GM12878 (cell line): ENCODE data around the gene OGFRL1. TPM values are rescaled to one million over a fixed set of nuclear protein-coding genes. Genes with fewer than 3 reads are reported as not detected.

Experiments used
- ATAC-seq: fragments of 200-7000 bp; cut with Tn5 transposase; 3 replicates; pipeline ENCODE4 v1.9.1; 2020; ENCODE audit warnings: mild to moderate bottlenecking, moderate library complexity
- BruUV-seq: library from RNA; stranded (reverse); fragments of 400-500 nt; replicated peaks from 2 replicates; lab custom pipeline; 2021; lab: Mats Ljungman, UMichigan
- CTCF ChIA-PET: fragments of 300-600 bp; sonication (Branson Sonifier 250); formaldehyde crosslinking; extraction: SDS; loops from one replicate; lab custom pipeline; 2021; ENCODE audit warnings: inconsistent platforms; lab: Yijun Ruan, JAX
- POLR2A ChIA-PET: fragments of 350-600 bp; formaldehyde crosslinking; extraction: SDS; loops from one replicate; lab custom pipeline; 2021; ENCODE audit warnings: inconsistent platforms; lab: Charles Lee
- RAD21 ChIA-PET: fragments of 300-600 bp; sonication (Branson Sonifier 250); formaldehyde crosslinking; loops from one replicate; lab custom pipeline; 2023; ENCODE audit warnings: antibody characterized with exemption; ENCODE audit not compliant: unreplicated experiment; lab: Charles Lee
- SMC1A ChIA-PET: fragments of 300-600 bp; sonication (Branson Sonifier 250); formaldehyde crosslinking; loops from one replicate; lab custom pipeline; 2023; ENCODE audit not compliant: unreplicated experiment, uncharacterized antibody; lab: Charles Lee
- DNase-seq: peaks from one replicate; pipeline ENCODE4 v3.0.0-alpha.2; 2011; ENCODE audit warnings: low read depth, low spot score
- FAIRE-seq: peaks from 3 replicates; lab custom pipeline; 2011; peaks lifted over from hg19 to GRCh38; lab: Jason Lieb, UNC
- H2AFZ ChIP-seq: 2 replicates; pipeline ENCODE4 v1.6.0; 2011; ENCODE audit warnings: low read depth, low read length, control low read depth; ENCODE audit not compliant: control insufficient read depth
- H3K27ac ChIP-seq: 2 replicates; pipeline ENCODE4 v1.5.1; 2011; ENCODE audit warnings: control low read depth; ENCODE audit not compliant: control insufficient read depth, insufficient read depth
- H3K27me3 ChIP-seq, 2 experiments: replicated peaks in 1 of 2; 2 replicates each; pipeline versions ENCODE4 v1.6.0 to v1.6.1; 2011; ENCODE audit warnings: low read length in 1 of 2; ENCODE audit not compliant: control insufficient read depth in 2 of 2, insufficient read depth in 2 of 2
- H3K36me3 ChIP-seq, 2 experiments: 2 replicates each; pipeline ENCODE4 v1.5.1; 2011; ENCODE audit warnings: low read length in 1 of 2; ENCODE audit not compliant: control insufficient read depth in 2 of 2, insufficient read depth in 2 of 2
- H3K4me1 ChIP-seq: 2 replicates; pipeline ENCODE4 v1.6.1; 2011; ENCODE audit warnings: mild to moderate bottlenecking, low read length, moderate library complexity, mixed read lengths; ENCODE audit not compliant: control insufficient read depth, insufficient read depth
- H3K4me2 ChIP-seq: 2 replicates; pipeline ENCODE4 v1.6.0; 2011; ENCODE audit warnings: control low read depth; ENCODE audit not compliant: control insufficient read depth, insufficient read depth
- H3K4me3 ChIP-seq: fragments of 200-600 bp; sonication (generic); 2 replicates; pipeline ENCODE4 v1.5.1; 2016
- H3K79me2 ChIP-seq: 2 replicates; pipeline ENCODE4 v1.6.0; 2011; ENCODE audit warnings: low read length; ENCODE audit not compliant: control insufficient read depth, insufficient read depth
- H3K9ac ChIP-seq: 2 replicates; pipeline ENCODE4 v1.8.0; 2011; ENCODE audit warnings: low read length, control low read depth, mixed read lengths; ENCODE audit not compliant: control insufficient read depth, insufficient read depth
- H3K9me3 ChIP-seq: replicated peaks from 3 replicates; pipeline ENCODE4 v1.5.1; 2011; ENCODE audit warnings: mild to moderate bottlenecking, low read length; ENCODE audit not compliant: control insufficient read depth, insufficient read depth
- H4K20me1 ChIP-seq: 2 replicates; pipeline ENCODE4 v1.6.0; 2011; ENCODE audit not compliant: control insufficient read depth, insufficient read depth
- BHLHE40 ChIP-seq, 2 experiments: fragments of 450-650 bp in 1 of 2; IDR thresholded peaks; 2 replicates each; pipeline ENCODE4 v1.6.1; 2011 to 2017; ENCODE audit warnings: low read depth in 2 of 2, borderline replicate concordance in 1 of 2, improper control_type of control experiment in 1 of 2, low read length in 1 of 2, mild to moderate bottlenecking in 1 of 2
- CEBPB ChIP-seq, 2 experiments: fragments of 150-350 bp in 1 of 2; IDR thresholded peaks; 2 replicates each; pipeline ENCODE4 v1.6.1; 2012 to 2014; ENCODE audit warnings: low read depth in 2 of 2, low read length in 2 of 2, borderline replicate concordance in 1 of 2, inconsistent platforms in 1 of 2
- EZH2 ChIP-seq: IDR thresholded peaks from 2 replicates; pipeline ENCODE4 v1.6.1; 2012; ENCODE audit warnings: low read depth, mild to moderate bottlenecking, control low read depth, inconsistent platforms, low read length, borderline replicate concordance; ENCODE audit not compliant: control insufficient read depth
- NFYA ChIP-seq: IDR thresholded peaks from 2 replicates; pipeline ENCODE4 v1.6.1; 2011; ENCODE audit warnings: low read depth, mild to moderate bottlenecking, low read length, improper control_type of control experiment, borderline replicate concordance
- POLR2AphosphoS5 ChIP-seq: IDR thresholded peaks from 2 replicates; pipeline ENCODE4 v1.6.1; 2011; ENCODE audit warnings: mild to moderate bottlenecking, low read length, inconsistent platforms
- STAT3 ChIP-seq: IDR thresholded peaks from 2 replicates; pipeline ENCODE4 v1.6.1; 2011; ENCODE audit warnings: low read depth, low read length, improper control_type of control experiment
- WGBS: methylation state at CpG from one replicate; pipeline ENCODE4 v1.1.6; 2016; ENCODE audit warnings: low lambda C conversion rate; ENCODE audit not compliant: insufficient replicate concordance, insufficient coverage; ENCODE audit errors: missing lambda C conversion rate; 5-methylcytosine and 5-hydroxymethylcytosine counted together
- in situ Hi-C: fragments of 300-500 bp; cut with MboI; formaldehyde crosslinking; loops from 9 replicates; pipeline ENCODE4 v1.14.3; 2018; ENCODE audit warnings: mixed read lengths
- intact Hi-C: fragments of 100-400 bp; cut with micrococcal nuclease; formaldehyde crosslinking; loops from one replicate; pipeline ENCODE4 v1.14.2; 2022; ENCODE audit not compliant: unreplicated experiment
- polyA plus RNA-seq, 11 experiments: library from polyadenylated mRNA; depleted of rRNA in 4 of 11; unstranded in 6 of 11; stranded (reverse) in 5 of 11; fragments of >200 nt; fragmentation: Nextera tagmentation in 4 of 11; fragmentation: Illumina TruSeq in 1 of 11; extraction: Ambion mirVana in 4 of 11; extraction: Trizol in 1 of 11; gene quantifications; 1 replicate in 1 of 11; 2 replicates in 10 of 11; pipeline versions ENCODE4 v1.2.1 to v1.2.3, GENCODE V29; 2011 to 2016; ENCODE audit warnings: inconsistent platforms in 2 of 11, missing spikeins in 2 of 11, low read depth in 1 of 11
- total RNA-seq, 4 experiments: library from RNA; depleted of rRNA in 3 of 4; stranded (reverse); fragments of >200 nt in 3 of 4; fragmentation: Illumina TruSeq in 1 of 4; extraction: Trizol in 1 of 4; gene quantifications; 2 replicates each; pipeline versions ENCODE4 v1.2.1 to v1.2.3, GENCODE V29; 2013 to 2021
- TF ChIP-seq, protein P1 (sequence below): IDR thresholded peaks from 2 replicates; pipeline ENCODE4 v1.6.1; 2011; ENCODE audit warnings: low read depth, low read length, improper control_type of control experiment, borderline replicate concordance
- TF ChIP-seq, protein P2 (sequence below): IDR thresholded peaks from 2 replicates; pipeline ENCODE4 v1.6.1; 2012; ENCODE audit warnings: low read depth, low read length, improper control_type of control experiment
- TF ChIP-seq, protein P3 (sequence below): fragments of 450-650 bp; IDR thresholded peaks from 2 replicates; pipeline ENCODE4 v1.6.1; 2018; ENCODE audit warnings: borderline replicate concordance, mild to moderate bottlenecking; ENCODE audit not compliant: partially characterized antibody
- TF ChIP-seq, protein P4 (sequence below): IDR thresholded peaks from 2 replicates; pipeline ENCODE4 v1.6.1; 2012; ENCODE audit warnings: low read depth, low read length, improper control_type of control experiment
- TF ChIP-seq, protein P5 (sequence below): fragments of 450-650 bp; IDR thresholded peaks from 2 replicates; pipeline ENCODE4 v1.6.1; 2017; ENCODE audit warnings: mild to moderate bottlenecking

The OGFRL1 gene
- total and polyA plus RNA-seq, 10 of the 15 experiments (the other 5 are each of a cell fraction or from before 2014, with no cell fraction given): 0.24 to 5.8 (median 2.3) TPM

DNA sequence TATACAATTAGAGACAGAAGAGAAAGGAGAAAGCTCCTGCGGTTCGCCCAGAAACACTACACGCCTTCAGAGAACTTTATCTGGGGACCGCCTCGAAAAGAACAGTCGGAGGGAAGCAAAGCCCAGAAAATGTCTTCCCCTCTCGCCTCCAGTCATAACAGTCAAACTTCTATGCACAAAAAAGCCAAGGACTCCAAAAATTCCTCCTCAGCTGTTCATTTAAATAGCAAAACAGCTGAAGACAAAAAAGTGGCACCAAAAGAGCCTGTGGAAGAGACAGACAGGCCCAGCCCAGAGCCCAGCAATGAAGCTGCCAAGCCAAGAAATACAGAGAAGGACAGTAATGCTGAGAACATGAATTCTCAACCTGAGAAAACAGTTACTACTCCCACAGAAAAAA, 12.9 kb downstream of the OGFRL1 start (continued):
- TF ChIP-seq, protein P1, sequence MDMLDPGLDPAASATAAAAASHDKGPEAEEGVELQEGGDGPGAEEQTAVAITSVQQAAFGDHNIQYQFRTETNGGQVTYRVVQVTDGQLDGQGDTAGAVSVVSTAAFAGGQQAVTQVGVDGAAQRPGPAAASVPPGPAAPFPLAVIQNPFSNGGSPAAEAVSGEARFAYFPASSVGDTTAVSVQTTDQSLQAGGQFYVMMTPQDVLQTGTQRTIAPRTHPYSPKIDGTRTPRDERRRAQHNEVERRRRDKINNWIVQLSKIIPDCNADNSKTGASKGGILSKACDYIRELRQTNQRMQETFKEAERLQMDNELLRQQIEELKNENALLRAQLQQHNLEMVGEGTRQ: no peak
- no peak for TF ChIP-seq POLR2AphosphoS5
- TF ChIP-seq, protein P2, sequence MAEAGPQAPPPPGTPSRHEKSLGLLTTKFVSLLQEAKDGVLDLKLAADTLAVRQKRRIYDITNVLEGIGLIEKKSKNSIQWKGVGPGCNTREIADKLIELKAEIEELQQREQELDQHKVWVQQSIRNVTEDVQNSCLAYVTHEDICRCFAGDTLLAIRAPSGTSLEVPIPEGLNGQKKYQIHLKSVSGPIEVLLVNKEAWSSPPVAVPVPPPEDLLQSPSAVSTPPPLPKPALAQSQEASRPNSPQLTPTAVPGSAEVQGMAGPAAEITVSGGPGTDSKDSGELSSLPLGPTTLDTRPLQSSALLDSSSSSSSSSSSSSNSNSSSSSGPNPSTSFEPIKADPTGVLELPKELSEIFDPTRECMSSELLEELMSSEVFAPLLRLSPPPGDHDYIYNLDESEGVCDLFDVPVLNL: no peak
- TF ChIP-seq EZH2: no peak
- no peak for TF ChIP-seq NFYA
- TF ChIP-seq, protein P3, sequence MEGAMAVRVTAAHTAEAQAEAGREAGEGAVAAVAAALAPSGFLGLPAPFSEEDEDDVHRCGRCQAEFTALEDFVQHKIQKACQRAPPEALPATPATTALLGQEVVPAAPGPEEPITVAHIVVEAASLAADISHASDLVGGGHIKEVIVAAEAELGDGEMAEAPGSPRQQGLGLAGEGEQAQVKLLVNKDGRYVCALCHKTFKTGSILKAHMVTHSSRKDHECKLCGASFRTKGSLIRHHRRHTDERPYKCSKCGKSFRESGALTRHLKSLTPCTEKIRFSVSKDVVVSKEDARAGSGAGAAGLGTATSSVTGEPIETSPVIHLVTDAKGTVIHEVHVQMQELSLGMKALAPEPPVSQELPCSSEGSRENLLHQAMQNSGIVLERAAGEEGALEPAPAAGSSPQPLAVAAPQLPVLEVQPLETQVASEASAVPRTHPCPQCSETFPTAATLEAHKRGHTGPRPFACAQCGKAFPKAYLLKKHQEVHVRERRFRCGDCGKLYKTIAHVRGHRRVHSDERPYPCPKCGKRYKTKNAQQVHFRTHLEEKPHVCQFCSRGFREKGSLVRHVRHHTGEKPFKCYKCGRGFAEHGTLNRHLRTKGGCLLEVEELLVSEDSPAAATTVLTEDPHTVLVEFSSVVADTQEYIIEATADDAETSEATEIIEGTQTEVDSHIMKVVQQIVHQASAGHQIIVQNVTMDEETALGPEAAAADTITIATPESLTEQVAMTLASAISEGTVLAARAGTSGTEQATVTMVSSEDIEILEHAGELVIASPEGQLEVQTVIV: no peak
- TF ChIP-seq, protein P4, sequence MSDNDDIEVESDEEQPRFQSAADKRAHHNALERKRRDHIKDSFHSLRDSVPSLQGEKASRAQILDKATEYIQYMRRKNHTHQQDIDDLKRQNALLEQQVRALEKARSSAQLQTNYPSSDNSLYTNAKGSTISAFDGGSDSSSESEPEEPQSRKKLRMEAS: no peak

DNA sequence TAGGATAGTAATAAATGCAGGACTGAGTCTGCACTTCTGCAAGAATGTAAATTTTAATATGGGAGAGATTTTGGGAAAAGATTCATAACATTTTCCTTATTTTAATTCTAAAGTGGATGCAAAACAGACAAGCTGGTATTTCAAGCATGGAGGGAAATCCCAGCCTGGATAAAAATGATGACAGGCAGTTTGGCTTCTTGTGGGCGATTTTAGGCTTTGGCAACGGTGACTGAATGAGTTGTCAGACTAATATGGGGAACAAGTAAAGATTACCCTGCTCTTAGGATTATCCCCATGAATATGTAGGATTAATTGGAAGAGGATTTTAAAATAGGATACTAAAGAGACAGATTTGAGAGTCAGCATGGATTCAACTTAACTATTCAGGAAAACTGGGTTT, 21.0 kb downstream of the OGFRL1 start:
- TF ChIP-seq, protein P5, sequence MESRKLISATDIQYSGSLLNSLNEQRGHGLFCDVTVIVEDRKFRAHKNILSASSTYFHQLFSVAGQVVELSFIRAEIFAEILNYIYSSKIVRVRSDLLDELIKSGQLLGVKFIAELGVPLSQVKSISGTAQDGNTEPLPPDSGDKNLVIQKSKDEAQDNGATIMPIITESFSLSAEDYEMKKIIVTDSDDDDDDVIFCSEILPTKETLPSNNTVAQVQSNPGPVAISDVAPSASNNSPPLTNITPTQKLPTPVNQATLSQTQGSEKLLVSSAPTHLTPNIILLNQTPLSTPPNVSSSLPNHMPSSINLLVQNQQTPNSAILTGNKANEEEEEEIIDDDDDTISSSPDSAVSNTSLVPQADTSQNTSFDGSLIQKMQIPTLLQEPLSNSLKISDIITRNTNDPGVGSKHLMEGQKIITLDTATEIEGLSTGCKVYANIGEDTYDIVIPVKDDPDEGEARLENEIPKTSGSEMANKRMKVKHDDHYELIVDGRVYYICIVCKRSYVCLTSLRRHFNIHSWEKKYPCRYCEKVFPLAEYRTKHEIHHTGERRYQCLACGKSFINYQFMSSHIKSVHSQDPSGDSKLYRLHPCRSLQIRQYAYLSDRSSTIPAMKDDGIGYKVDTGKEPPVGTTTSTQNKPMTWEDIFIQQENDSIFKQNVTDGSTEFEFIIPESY: no peak
- TF ChIP-seq, protein P3: no peak
- no peak for TF ChIP-seq POLR2AphosphoS5
- TF ChIP-seq STAT3: no peak
- TF ChIP-seq CEBPB (IDR thresholded peaks at IDR 0.05; ENCODE audit: borderline replicate concordance in 1 of 2, low read depth in 2 of 2, low read length in 2 of 2): no peak
- TF ChIP-seq BHLHE40 (IDR thresholded peaks at IDR 0.05; ENCODE audit: borderline replicate concordance in 1 of 2, low read depth in 2 of 2, low read length in 1 of 2): no peak
- ChIA-PET POLR2A (no interaction called here), RAD21 (no interaction called here), CTCF (interaction anchor here (1.9 kb wide), 1 partner anchor 11 kb away, joined by 5 read pairs; no protein-coding TSS in a partner anchor), SMC1A (no interaction called here)
- no peak overlapping the region for H3K9ac ChIP-seq
- no peak overlapping the region for H3K27ac ChIP-seq
- H3K79me2 ChIP-seq: no peaks in the 10 kb centered on the region
- H2AFZ ChIP-seq: no peak overlapping the region
- WGBS: 0% methylated on average over 2 of the region's 2 CpGs
- FAIRE-seq (no peak), DNase-seq (no peak), ATAC-seq (no peak)
- no TSS peak for BruUV-seq
- no peaks in the 10 kb centered on the region for H3K27me3 ChIP-seq
- H3K36me3 ChIP-seq: no peaks in the 10 kb centered on the region
- no peaks in the 10 kb centered on the region for H3K4me1 ChIP-seq
- H3K9me3 ChIP-seq: no peaks in the 10 kb centered on the region
- no peak overlapping the region for H3K4me2 ChIP-seq
- H3K4me3 ChIP-seq: no peak overlapping the region
- intact Hi-C loops: no loop called here
- in situ Hi-C loops: no loop called here
- H4K20me1 ChIP-seq: no peaks in the 10 kb centered on the region
